Panc1 (cell line): ENCODE measurements around the gene DPH3. TPM values are rescaled to one million over a fixed set of nuclear protein-coding genes. Genes with fewer than 3 reads are reported as not detected.

Experiments used
- ATAC-seq: fragments of 200-7000 bp; cut with Tn5 transposase; 2 replicates; pipeline ENCODE4 v1.9.1; 2020; ENCODE audit warnings: mild to moderate bottlenecking, moderate library complexity
- BruUV-seq: library from RNA; stranded (reverse); fragments of 400-500 nt; replicated peaks from 2 replicates; lab custom pipeline; 2021; lab: Mats Ljungman, UMichigan
- CTCF ChIA-PET: fragments of 300-600 bp; sonication (Branson Sonifier 250); formaldehyde crosslinking; loops from one replicate; lab custom pipeline; 2022; ENCODE audit warnings: antibody characterized with exemption; lab: Charles Lee
- POLR2A ChIA-PET: fragments of 300-600 bp; sonication (Branson Sonifier 250); formaldehyde crosslinking; loops from one replicate; lab custom pipeline; 2022; ENCODE audit warnings: antibody characterized with exemption; lab: Charles Lee
- DNase-seq: peaks from one replicate; pipeline ENCODE4 v3.0.0-alpha.2; 2010; ENCODE audit warnings: low read depth, low spot score
- H3K27ac ChIP-seq: 2 replicates; pipeline ENCODE4 v1.5.1; 2011; ENCODE audit warnings: mild to moderate bottlenecking, low read length, inconsistent platforms
- H3K27me3 ChIP-seq: fragments of 200-500 bp; sonication (Bioruptor generic); 2 replicates; pipeline ENCODE4 v1.6.0; 2014; ENCODE audit warnings: low read length, inconsistent platforms; ENCODE audit not compliant: control insufficient read depth, insufficient read depth
- H3K36me3 ChIP-seq: fragments of 200-500 bp; sonication (Bioruptor generic); 2 replicates; pipeline ENCODE4 v1.5.1; 2014; ENCODE audit warnings: inconsistent platforms, mild to moderate bottlenecking, low read length, moderate library complexity; ENCODE audit not compliant: control insufficient read depth, insufficient read depth
- H3K4me1 ChIP-seq: 2 replicates; pipeline ENCODE4 v1.5.1; 2011; ENCODE audit warnings: inconsistent platforms, mild to moderate bottlenecking, low read length, moderate library complexity; ENCODE audit not compliant: control insufficient read depth, insufficient read depth
- H3K4me3 ChIP-seq, 2 experiments: 2 replicates each; pipeline ENCODE4 v1.5.1; 2011 to 2012; ENCODE audit warnings: low read depth in 2 of 2, low read length in 2 of 2, mild to moderate bottlenecking in 2 of 2, inconsistent platforms in 1 of 2, moderate library complexity in 1 of 2
- H3K9me3 ChIP-seq: fragments of 200-500 bp; sonication (Bioruptor generic); 2 replicates; pipeline ENCODE4 v1.5.1; 2014; ENCODE audit warnings: low read depth, mild to moderate bottlenecking, inconsistent platforms, low read length, moderate library complexity; ENCODE audit not compliant: control insufficient read depth, insufficient read depth
- POLR2AphosphoS5 ChIP-seq: IDR thresholded peaks from 2 replicates; pipeline ENCODE4 v1.6.1; 2012; ENCODE audit warnings: mild to moderate bottlenecking, low read depth, low read length, moderate library complexity
- SIN3A ChIP-seq: IDR thresholded peaks from 2 replicates; pipeline ENCODE4 v1.6.1; 2012; ENCODE audit warnings: low read depth, mild to moderate bottlenecking, low read length, moderate library complexity, borderline replicate concordance; ENCODE audit not compliant: insufficient read depth
- TCF7L2 ChIP-seq: IDR thresholded peaks from 2 replicates; pipeline ENCODE4 v1.6.1; 2011; ENCODE audit warnings: mild to moderate bottlenecking, low read depth, low read length, inconsistent platforms
- in situ Hi-C: cut with HindIII; loops from 2 replicates; pipeline ENCODE4 v1.10.0; 2016; ENCODE audit warnings: low sequenced_read_pairs, low pct_unique_long_range_greater_than_20kb
- intact Hi-C: fragments of 100-400 bp; cut with micrococcal nuclease; formaldehyde crosslinking; loops from one replicate; pipeline ENCODE4 v1.10.0; 2022; ENCODE audit not compliant: unreplicated experiment
- total RNA-seq: library from RNA; stranded (reverse); gene quantifications from one replicate; pipeline ENCODE4 v1.2.1, GENCODE V29; 2021; ENCODE audit not compliant: unreplicated experiment
- TF ChIP-seq, protein P1 (sequence below), 2 experiments: IDR thresholded peaks; 2 replicates each; pipeline ENCODE4 v1.6.1; 2011 to 2012; ENCODE audit warnings: low read depth in 2 of 2, control low read depth in 1 of 2, low read length in 1 of 2, mild to moderate bottlenecking in 1 of 2, moderate library complexity in 1 of 2; ENCODE audit not compliant: insufficient read depth in 1 of 2
- TF ChIP-seq, protein P2 (sequence below): fragments of 450-650 bp; IDR thresholded peaks from 2 replicates; pipeline ENCODE4 v1.5.1; 2017; ENCODE audit warnings: mild to moderate bottlenecking

DPH3 gene
- total RNA-seq, 1 experiment from 2014 or later = 16.5 TPM

DNA sequence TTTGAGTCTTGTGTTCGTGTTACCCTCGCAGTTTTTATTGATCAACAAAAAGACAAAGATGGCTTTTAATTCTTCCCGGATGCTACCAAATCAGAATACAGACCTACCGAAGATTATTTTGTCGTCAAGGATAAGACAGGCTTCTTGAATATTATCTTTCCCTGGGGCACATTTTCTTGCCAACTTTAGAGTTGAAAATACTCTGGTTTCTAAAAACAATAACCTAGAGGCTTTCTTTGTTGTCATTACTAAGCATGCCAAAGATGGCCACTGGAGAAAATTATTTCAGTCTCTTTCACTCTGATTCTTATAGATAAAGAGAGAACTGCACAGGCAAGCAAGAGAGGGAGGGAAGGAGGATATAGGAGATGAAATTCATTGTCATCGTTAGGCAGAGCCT lies 34.1 kb upstream of the DPH3 start:
- ATAC-seq = no peak

DNA sequence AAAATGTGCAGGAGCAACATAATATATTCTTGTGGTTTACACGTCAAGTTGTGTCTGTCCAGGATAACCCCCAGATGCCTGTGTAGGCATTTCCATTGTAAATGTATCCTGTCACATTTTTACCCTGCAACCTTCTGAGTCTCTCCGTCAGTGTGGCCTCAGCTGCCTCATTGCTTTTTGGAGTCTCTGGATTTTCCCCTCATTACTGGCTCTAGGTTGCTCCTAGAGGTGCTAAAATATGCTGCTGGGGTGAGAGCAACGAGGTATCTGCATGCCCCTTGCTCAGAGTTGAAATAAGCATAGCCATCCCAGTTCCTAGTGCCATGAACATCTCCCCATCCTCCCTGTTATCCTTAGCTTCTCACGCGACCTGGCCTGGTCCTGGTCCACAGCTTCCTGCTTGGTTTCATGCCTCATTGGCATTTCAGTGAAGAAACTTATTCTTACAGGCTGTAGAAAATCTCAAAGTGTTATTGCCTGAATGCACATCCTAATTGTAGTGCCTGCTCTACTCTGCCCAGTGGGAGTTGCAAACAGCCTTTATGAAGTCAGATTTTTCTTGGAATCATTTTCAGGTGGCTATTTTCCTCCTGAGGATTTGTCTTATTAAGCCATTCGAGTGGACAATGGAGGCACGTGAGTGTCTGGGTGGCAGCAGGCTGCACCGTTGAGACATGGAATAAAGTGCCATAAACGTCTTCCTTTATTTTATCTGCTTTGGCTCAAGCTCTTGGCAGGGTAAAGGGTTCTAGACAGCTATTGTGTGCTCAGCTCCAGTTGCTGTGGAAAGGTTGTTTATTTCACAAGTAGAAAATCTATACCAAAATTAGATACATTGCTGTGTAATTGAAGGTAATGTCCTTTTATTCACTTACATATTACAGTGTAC lies 33.5 kb upstream of the DPH3 start:
- ATAC-seq = no peak
- no peak for DNase-seq
- no TSS peak for BruUV-seq
- in situ Hi-C loops (no loop called here), intact Hi-C loops (no loop called here)
- Histone ChIP-seq H3K4me3 (no peak overlapping the region), H3K4me1 (no peaks in the 10 kb centered on the region), H3K27me3 (no peaks in the 10 kb centered on the region), H3K27ac (no peak overlapping the region), H3K9me3 (no peaks in the 10 kb centered on the region), H3K36me3 (no peaks in the 10 kb centered on the region)
- ChIA-PET CTCF (no interaction called here), POLR2A (no interaction called here)
- TF ChIP-seq TCF7L2 (no peak), SIN3A (no peak), POLR2AphosphoS5 (no peak)
- TF ChIP-seq, protein P1, sequence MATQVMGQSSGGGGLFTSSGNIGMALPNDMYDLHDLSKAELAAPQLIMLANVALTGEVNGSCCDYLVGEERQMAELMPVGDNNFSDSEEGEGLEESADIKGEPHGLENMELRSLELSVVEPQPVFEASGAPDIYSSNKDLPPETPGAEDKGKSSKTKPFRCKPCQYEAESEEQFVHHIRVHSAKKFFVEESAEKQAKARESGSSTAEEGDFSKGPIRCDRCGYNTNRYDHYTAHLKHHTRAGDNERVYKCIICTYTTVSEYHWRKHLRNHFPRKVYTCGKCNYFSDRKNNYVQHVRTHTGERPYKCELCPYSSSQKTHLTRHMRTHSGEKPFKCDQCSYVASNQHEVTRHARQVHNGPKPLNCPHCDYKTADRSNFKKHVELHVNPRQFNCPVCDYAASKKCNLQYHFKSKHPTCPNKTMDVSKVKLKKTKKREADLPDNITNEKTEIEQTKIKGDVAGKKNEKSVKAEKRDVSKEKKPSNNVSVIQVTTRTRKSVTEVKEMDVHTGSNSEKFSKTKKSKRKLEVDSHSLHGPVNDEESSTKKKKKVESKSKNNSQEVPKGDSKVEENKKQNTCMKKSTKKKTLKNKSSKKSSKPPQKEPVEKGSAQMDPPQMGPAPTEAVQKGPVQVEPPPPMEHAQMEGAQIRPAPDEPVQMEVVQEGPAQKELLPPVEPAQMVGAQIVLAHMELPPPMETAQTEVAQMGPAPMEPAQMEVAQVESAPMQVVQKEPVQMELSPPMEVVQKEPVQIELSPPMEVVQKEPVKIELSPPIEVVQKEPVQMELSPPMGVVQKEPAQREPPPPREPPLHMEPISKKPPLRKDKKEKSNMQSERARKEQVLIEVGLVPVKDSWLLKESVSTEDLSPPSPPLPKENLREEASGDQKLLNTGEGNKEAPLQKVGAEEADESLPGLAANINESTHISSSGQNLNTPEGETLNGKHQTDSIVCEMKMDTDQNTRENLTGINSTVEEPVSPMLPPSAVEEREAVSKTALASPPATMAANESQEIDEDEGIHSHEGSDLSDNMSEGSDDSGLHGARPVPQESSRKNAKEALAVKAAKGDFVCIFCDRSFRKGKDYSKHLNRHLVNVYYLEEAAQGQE (IDR thresholded peaks at IDR 0.05; ENCODE audit: insufficient read depth in 1 of 2, low read depth in 2 of 2, low read length in 1 of 2) = no peak
- TF ChIP-seq, protein P2, sequence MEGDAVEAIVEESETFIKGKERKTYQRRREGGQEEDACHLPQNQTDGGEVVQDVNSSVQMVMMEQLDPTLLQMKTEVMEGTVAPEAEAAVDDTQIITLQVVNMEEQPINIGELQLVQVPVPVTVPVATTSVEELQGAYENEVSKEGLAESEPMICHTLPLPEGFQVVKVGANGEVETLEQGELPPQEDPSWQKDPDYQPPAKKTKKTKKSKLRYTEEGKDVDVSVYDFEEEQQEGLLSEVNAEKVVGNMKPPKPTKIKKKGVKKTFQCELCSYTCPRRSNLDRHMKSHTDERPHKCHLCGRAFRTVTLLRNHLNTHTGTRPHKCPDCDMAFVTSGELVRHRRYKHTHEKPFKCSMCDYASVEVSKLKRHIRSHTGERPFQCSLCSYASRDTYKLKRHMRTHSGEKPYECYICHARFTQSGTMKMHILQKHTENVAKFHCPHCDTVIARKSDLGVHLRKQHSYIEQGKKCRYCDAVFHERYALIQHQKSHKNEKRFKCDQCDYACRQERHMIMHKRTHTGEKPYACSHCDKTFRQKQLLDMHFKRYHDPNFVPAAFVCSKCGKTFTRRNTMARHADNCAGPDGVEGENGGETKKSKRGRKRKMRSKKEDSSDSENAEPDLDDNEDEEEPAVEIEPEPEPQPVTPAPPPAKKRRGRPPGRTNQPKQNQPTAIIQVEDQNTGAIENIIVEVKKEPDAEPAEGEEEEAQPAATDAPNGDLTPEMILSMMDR = no peak

More for the DNA sequence above, 34.1 kb upstream of the DPH3 start:
- Histone ChIP-seq H3K36me3 (no peaks in the 10 kb centered on the region), H3K4me1 (no peaks in the 10 kb centered on the region), H3K27me3 (no peaks in the 10 kb centered on the region), H3K4me3 (no peak overlapping the region), H3K9me3 (no peaks in the 10 kb centered on the region), H3K27ac (no peak overlapping the region)
- intact Hi-C loops (no loop called here), in situ Hi-C loops (no loop called here)
- POLR2A ChIA-PET = no interaction called here
- no peak for TF ChIP-seq TCF7L2
- TF ChIP-seq POLR2AphosphoS5 = no peak
- TF ChIP-seq, protein P1 (IDR thresholded peaks at IDR 0.05; ENCODE audit: insufficient read depth in 1 of 2, low read depth in 2 of 2, low read length in 1 of 2) = no peak
- TF ChIP-seq SIN3A = no peak
- TF ChIP-seq, protein P2 = no peak
- DNase-seq = no peak
- BruUV-seq = no TSS peak
- CTCF ChIA-PET = no interaction called here
